Measurements from ENCODE around the gene ATP6AP1. TPM values are rescaled to one million over a fixed set of nuclear protein-coding genes. Genes with fewer than 3 reads are reported as not detected.

The ATP6AP1 gene
- total and polyA plus RNA-seq, 2 of the 13 experiments (the other 11 are each of a cell fraction or from before 2014, with no cell fraction given): 56.7 to 110 TPM

DNA sequence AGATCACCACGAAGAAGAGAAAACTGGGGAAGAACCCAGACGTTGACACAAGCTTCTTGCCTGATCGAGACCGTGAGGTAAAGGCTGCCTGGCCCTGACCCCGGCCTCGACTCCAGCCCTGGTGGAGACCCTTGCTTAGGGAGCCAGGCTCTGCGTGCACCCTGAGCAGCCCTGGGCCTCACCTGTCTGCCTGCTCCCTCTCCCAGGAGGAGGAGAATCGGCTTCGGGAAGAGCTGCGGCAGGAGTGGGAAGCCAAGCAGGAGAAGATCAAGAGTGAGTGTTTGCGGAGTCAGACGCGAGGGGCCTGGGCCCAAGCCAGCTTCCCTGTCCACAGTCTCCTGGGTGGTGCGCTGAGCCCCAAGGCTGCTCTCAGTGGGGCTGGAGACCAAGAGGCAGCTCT, 20.0 kb downstream of the ATP6AP1 start:
- no peak overlapping the region for H3K4me3 ChIP-seq (replicated peaks in 1 of 3; ENCODE audit: insufficient read depth in 1 of 3, low read depth in 2 of 3, low read length in 3 of 3)
- intact Hi-C loops (cut with micrococcal nuclease; ENCODE audit: unreplicated experiment): no loop called here
- H3K27ac ChIP-seq (ENCODE audit: extremely low read length, insufficient read depth, low read length): no peak overlapping the region
- TF ChIP-seq, protein P1, sequence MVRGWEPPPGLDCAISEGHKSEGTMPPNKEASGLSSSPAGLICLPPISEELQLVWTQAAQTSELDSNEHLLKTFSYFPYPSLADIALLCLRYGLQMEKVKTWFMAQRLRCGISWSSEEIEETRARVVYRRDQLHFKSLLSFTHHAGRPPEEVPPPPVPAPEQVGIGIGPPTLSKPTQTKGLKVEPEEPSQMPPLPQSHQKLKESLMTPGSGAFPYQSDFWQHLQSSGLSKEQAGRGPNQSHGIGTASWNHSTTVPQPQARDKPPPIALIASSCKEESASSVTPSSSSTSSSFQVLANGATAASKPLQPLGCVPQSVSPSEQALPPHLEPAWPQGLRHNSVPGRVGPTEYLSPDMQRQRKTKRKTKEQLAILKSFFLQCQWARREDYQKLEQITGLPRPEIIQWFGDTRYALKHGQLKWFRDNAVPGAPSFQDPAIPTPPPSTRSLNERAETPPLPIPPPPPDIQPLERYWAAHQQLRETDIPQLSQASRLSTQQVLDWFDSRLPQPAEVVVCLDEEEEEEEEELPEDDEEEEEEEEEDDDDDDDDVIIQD (CRISPR knock-in tag; IDR thresholded peaks at IDR 0.05; ENCODE audit: low read depth): no peak
- TF ChIP-seq EHMT2 (IDR thresholded peaks at IDR 0.05; ENCODE audit: borderline replicate concordance, low read depth, low read length) (no peak), HHEX (CRISPR knock-in tag; IDR thresholded peaks at IDR 0.05) (no peak), PRDM10 (CRISPR knock-in tag; IDR thresholded peaks at IDR 0.05; ENCODE audit: low read depth) (no peak), DPF2 (CRISPR knock-in tag; IDR thresholded peaks at IDR 0.05; ENCODE audit: borderline replicate concordance, low read depth) (no peak), SETDB1 (CRISPR knock-in tag; IDR thresholded peaks at IDR 0.05; ENCODE audit: borderline replicate concordance) (no peak), ELF4 (CRISPR knock-in tag; IDR thresholded peaks at IDR 0.05; ENCODE audit: borderline replicate concordance) (no peak), CEBPB (IDR thresholded peaks at IDR 0.05; ENCODE audit: borderline replicate concordance, low read depth, low read length) (no peak)
- TF ChIP-seq, protein P2, sequence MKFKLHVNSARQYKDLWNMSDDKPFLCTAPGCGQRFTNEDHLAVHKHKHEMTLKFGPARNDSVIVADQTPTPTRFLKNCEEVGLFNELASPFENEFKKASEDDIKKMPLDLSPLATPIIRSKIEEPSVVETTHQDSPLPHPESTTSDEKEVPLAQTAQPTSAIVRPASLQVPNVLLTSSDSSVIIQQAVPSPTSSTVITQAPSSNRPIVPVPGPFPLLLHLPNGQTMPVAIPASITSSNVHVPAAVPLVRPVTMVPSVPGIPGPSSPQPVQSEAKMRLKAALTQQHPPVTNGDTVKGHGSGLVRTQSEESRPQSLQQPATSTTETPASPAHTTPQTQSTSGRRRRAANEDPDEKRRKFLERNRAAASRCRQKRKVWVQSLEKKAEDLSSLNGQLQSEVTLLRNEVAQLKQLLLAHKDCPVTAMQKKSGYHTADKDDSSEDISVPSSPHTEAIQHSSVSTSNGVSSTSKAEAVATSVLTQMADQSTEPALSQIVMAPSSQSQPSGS (CRISPR knock-in tag; IDR thresholded peaks at IDR 0.05): no peak
- TF ChIP-seq, protein P3, sequence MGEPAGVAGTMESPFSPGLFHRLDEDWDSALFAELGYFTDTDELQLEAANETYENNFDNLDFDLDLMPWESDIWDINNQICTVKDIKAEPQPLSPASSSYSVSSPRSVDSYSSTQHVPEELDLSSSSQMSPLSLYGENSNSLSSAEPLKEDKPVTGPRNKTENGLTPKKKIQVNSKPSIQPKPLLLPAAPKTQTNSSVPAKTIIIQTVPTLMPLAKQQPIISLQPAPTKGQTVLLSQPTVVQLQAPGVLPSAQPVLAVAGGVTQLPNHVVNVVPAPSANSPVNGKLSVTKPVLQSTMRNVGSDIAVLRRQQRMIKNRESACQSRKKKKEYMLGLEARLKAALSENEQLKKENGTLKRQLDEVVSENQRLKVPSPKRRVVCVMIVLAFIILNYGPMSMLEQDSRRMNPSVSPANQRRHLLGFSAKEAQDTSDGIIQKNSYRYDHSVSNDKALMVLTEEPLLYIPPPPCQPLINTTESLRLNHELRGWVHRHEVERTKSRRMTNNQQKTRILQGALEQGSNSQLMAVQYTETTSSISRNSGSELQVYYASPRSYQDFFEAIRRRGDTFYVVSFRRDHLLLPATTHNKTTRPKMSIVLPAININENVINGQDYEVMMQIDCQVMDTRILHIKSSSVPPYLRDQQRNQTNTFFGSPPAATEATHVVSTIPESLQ (CRISPR knock-in tag; conservative IDR thresholded peaks at IDR 0.05): no peak
- no peaks in the 10 kb centered on the region; a peak in 1 of 5 replicates for H3K36me3 ChIP-seq (replicated peaks in 1 of 2; ENCODE audit: control insufficient read depth in 1 of 2, insufficient read depth in 2 of 2, low read length in 2 of 2)
- peaks cover 2% of the 10 kb centered on the region for H3K79me2 ChIP-seq (ENCODE audit: insufficient read depth, low read length)
- no peak for FAIRE-seq
- no peak overlapping the region for H3K9ac ChIP-seq (ENCODE audit: insufficient read depth, low read depth, low read length)
- WGBS (ENCODE audit: low lambda C conversion rate): 98% methylated on average over 12 of the region's 14 CpGs
- BruUV-seq (replicated peaks): no TSS peak
- ChIA-PET POLR2A (no interaction called here), CTCF (ENCODE audit: low intra/inter-chr PET ratio, low total read pairs) (no interaction called here)
- ATAC-seq: no peak
- H4K20me1 ChIP-seq (ENCODE audit: insufficient read depth, low read length): no peaks in the 10 kb centered on the region
- no peak for DNase-seq (ENCODE audit: low spot score)
- no peaks in the 10 kb centered on the region for H3K9me3 ChIP-seq (ENCODE audit: low read length)
- H3K4me1 ChIP-seq (ENCODE audit: insufficient read depth, low read length): peaks cover 11% of the 10 kb centered on the region
- H3K4me2 ChIP-seq (ENCODE audit: low read depth, low read length): no peak overlapping the region
- in situ Hi-C loops (cut with HindIII; ENCODE audit: extremely low pct_ligation_motif_present, low pct_unique_long_range_greater_than_20kb): no loop called here
- no peaks in the 10 kb centered on the region for H3K27me3 ChIP-seq (ENCODE audit: control insufficient read depth in 1 of 2, insufficient read depth in 2 of 2, low read length in 2 of 2)
- H2AFZ ChIP-seq (ENCODE audit: low read length): no peak overlapping the region
